ENCODE measurements around the gene CASS4. TPM values are rescaled to one million over a fixed set of nuclear protein-coding genes. Genes with fewer than 3 reads are reported as not detected.

Gene CASS4
- total RNA-seq, 1 experiment from 2014 or later, result 0.17 TPM

- Histone ChIP-seq H3K9me2 (ENCODE audit: insufficient read depth) (no peaks in the 10 kb centered on the region), H3K79me2 (ENCODE audit: insufficient read depth, low read length) (peaks cover 15% of the 10 kb centered on the region; the same call in 1 of the 2 replicates), H3K4me3 (replicated peaks in 1 of 2; ENCODE audit: low read depth in 1 of 2, low read length in 2 of 2) (no peak overlapping the region), H3K4me2 (ENCODE audit: low read length) (no peak overlapping the region), H2AFZ (ENCODE audit: low read depth, low read length, poor library complexity, severe bottlenecking) (no peak overlapping the region), H3K36me3 (ENCODE audit: control insufficient read depth in 1 of 2, insufficient read depth in 2 of 2, low read length in 2 of 2) (0 out of 4 replicates have a peak, but pooled peaks cover 0 to 3% of the 10 kb centered on the region in 2 experiments), H3K9ac (ENCODE audit: low read length) (no peak overlapping the region), H3K27ac (ENCODE audit: low read depth, low read length) (no peak overlapping the region), H3K9me3 (ENCODE audit: control insufficient read depth in 1 of 2, insufficient read depth in 1 of 2, low read depth in 1 of 2, low read length in 2 of 2) (no peaks in the 10 kb centered on the region), H3K4me1 (ENCODE audit: control insufficient read depth in 1 of 2, insufficient read depth in 2 of 2, low read length in 2 of 2) (no peaks in the 10 kb centered on the region), H3K27me3 (ENCODE audit: insufficient read depth, low read length) (no peaks in the 10 kb centered on the region), H4K20me1 (ENCODE audit: insufficient read depth) (no peaks in the 10 kb centered on the region)
- RAD21 ChIA-PET (ENCODE audit: low non-redundant PET in 1 of 2, low total read pairs in 2 of 2, uncharacterized antibody in 2 of 2, unreplicated experiment in 2 of 2), result interaction anchor here in 1 of 2 experiments (0.6 kb wide), 1 partner anchor 31 kb away, joined by 3 read pairs; no protein-coding TSS in a partner anchor
- CTCF ChIA-PET, result no interaction called here
- TF ChIP-seq MAX (IDR thresholded peaks at IDR 0.05) (no peak), YY1 (IDR thresholded peaks at IDR 0.05; ENCODE audit: extremely low read depth, insufficient replicate concordance, low read depth, low read length) (no peak), TCF7L2 (IDR thresholded peaks at IDR 0.05; ENCODE audit: borderline replicate concordance, extremely low read depth, insufficient read depth, insufficient read length) (no peak), SIN3A (IDR thresholded peaks at IDR 0.05; ENCODE audit: low read depth) (no peak), SP1 (IDR thresholded peaks at IDR 0.05; ENCODE audit: low read depth) (no peak), REST (IDR thresholded peaks at IDR 0.05; ENCODE audit: low read depth) (no peak), POLR2AphosphoS5 (IDR thresholded peaks at IDR 0.05; ENCODE audit: low read depth, low read length) (no peak), CTCF (IDR thresholded peaks at IDR 0.05 in 2 of 3, conservative IDR thresholded peaks at IDR 0.05 in 1 of 3; ENCODE audit: borderline replicate concordance in 1 of 3, insufficient read depth in 1 of 3, low read depth in 2 of 3, low read length in 2 of 3) (no peak), ZBTB33 (IDR thresholded peaks at IDR 0.05; ENCODE audit: extremely low read depth, insufficient replicate concordance, low read length) (no peak), SRF (IDR thresholded peaks at IDR 0.05; ENCODE audit: low read depth) (no peak), EZH2phosphoT487 (IDR thresholded peaks at IDR 0.05; ENCODE audit: borderline replicate concordance) (no peak), JUND (IDR thresholded peaks at IDR 0.05) (no peak), CBX3 (IDR thresholded peaks at IDR 0.05; ENCODE audit: low read depth) (no peak)
- BruUV-seq (replicated peaks), result no TSS peak
- DNase-seq (ENCODE audit: low read depth, low spot score), result no peak
- intact Hi-C loops (cut with micrococcal nuclease), result no loop called here
- POLR2A ChIA-PET, result no interaction called here
- ATAC-seq, result no peak
Observed at GRCh38 chr20:56503916-56504315, 91.9 kb downstream of the CASS4 start.

All from HCT116 (cell line).